ENCODE results near the gene TULP1.

Gene TULP1

GRCh38 chr6:35470663-35471120 is 42.0 kb downstream of the TULP1 start:
- peak; percentile 16 for DNase-seq (ENCODE audit: low read depth)
- Histone ChIP-seq H3K4me1 (ENCODE audit: control insufficient read depth, insufficient read depth, low read length) (peaks cover 27% of the 10 kb centered on the region), H3K36me3 (ENCODE audit: control insufficient read depth, insufficient read depth, low read length, severe bottlenecking) (peaks cover 64% of the 10 kb centered on the region), H3K9me3 (ENCODE audit: control insufficient read depth, low read length) (no peaks in the 10 kb centered on the region), H3K4me3 (ENCODE audit: low read length) (peak overlapping the region; percentile 94), H3K27me3 (replicated peaks; ENCODE audit: control insufficient read depth, insufficient read depth, low read length) (no peaks in the 10 kb centered on the region), H3K9ac (ENCODE audit: low read length) (peak overlapping the region; percentile 95)

GRCh38 chr6:35469751-35470662 is 42.7 kb downstream of the TULP1 start:
- peak overlapping the region; percentile 94 for H3K4me3 ChIP-seq (ENCODE audit: low read length)
- H3K36me3 ChIP-seq (ENCODE audit: control insufficient read depth, insufficient read depth, low read length, severe bottlenecking), result peaks cover 57% of the 10 kb centered on the region
- H3K9me3 ChIP-seq (ENCODE audit: control insufficient read depth, low read length), result no peaks in the 10 kb centered on the region
- H3K4me1 ChIP-seq (ENCODE audit: control insufficient read depth, insufficient read depth, low read length), result peaks cover 27% of the 10 kb centered on the region
- no peaks in the 10 kb centered on the region for H3K27me3 ChIP-seq (replicated peaks; ENCODE audit: control insufficient read depth, insufficient read depth, low read length)
- DNase-seq (ENCODE audit: low read depth), result peak; percentile 38
- peak overlapping the region; percentile 95 for H3K9ac ChIP-seq (ENCODE audit: low read length)

- H3K36me3 ChIP-seq (ENCODE audit: control insufficient read depth, insufficient read depth, low read length, severe bottlenecking), result peaks cover 51% of the 10 kb centered on the region
- no peaks in the 10 kb centered on the region for H3K27me3 ChIP-seq (replicated peaks; ENCODE audit: control insufficient read depth, insufficient read depth, low read length)
- no peak for DNase-seq (ENCODE audit: low read depth)
- H3K4me3 ChIP-seq (ENCODE audit: low read length), result peak overlapping the region; percentile 94
- no peaks in the 10 kb centered on the region for H3K9me3 ChIP-seq (ENCODE audit: control insufficient read depth, low read length)
- H3K4me1 ChIP-seq (ENCODE audit: control insufficient read depth, insufficient read depth, low read length), result peaks cover 27% of the 10 kb centered on the region
- H3K9ac ChIP-seq (ENCODE audit: low read length), result peak overlapping the region; percentile 95
Observed at GRCh38 chr6:35468980-35469750, 43.5 kb downstream of the TULP1 start.

GRCh38 chr6:35468181-35468979 is 44.3 kb downstream of the TULP1 start, which contains the start of gene RPL10A:
Gene RPL10A, plus strand, starts transcription at chr6:35468401. Its CDS starts 34 bp downstream, at chr6:35468435.
- Histone ChIP-seq H3K9ac (ENCODE audit: low read length) (peak within 1 kb of the TSS; percentile 95), H3K27me3 (replicated peaks; ENCODE audit: control insufficient read depth, insufficient read depth, low read length) (no peaks in the 10 kb centered on the region), H3K4me3 (ENCODE audit: low read length) (peak within 1 kb of the TSS; percentile 94), H3K9me3 (ENCODE audit: control insufficient read depth, low read length) (no peaks in the 10 kb centered on the region), H3K36me3 (ENCODE audit: control insufficient read depth, insufficient read depth, low read length, severe bottlenecking) (peaks cover 44% of the 10 kb centered on the region), H3K4me1 (ENCODE audit: control insufficient read depth, insufficient read depth, low read length) (peaks cover 27% of the 10 kb centered on the region)
- DNase-seq (ENCODE audit: low read depth), result peak; percentile 99

- Histone ChIP-seq H3K27me3 (replicated peaks; ENCODE audit: control insufficient read depth, insufficient read depth, low read length) (no peaks in the 10 kb centered on the region), H3K4me1 (ENCODE audit: control insufficient read depth, insufficient read depth, low read length) (peaks cover 16% of the 10 kb centered on the region), H3K36me3 (ENCODE audit: control insufficient read depth, insufficient read depth, low read length, severe bottlenecking) (peaks cover 19% of the 10 kb centered on the region), H3K9ac (ENCODE audit: low read length) (no peak overlapping the region), H3K4me3 (ENCODE audit: low read length) (no peak overlapping the region), H3K9me3 (ENCODE audit: control insufficient read depth, low read length) (no peaks in the 10 kb centered on the region)
- no peak for DNase-seq (ENCODE audit: low read depth)
Observed at GRCh38 chr6:35465646-35466045, 47.0 kb downstream of the TULP1 start.

- Histone ChIP-seq H3K4me1 (ENCODE audit: control insufficient read depth, insufficient read depth, low read length) (peaks cover 6% of the 10 kb centered on the region), H3K27me3 (replicated peaks; ENCODE audit: control insufficient read depth, insufficient read depth, low read length) (no peaks in the 10 kb centered on the region), H3K9me3 (ENCODE audit: control insufficient read depth, low read length) (no peaks in the 10 kb centered on the region), H3K9ac (ENCODE audit: low read length) (no peak overlapping the region), H3K36me3 (ENCODE audit: control insufficient read depth, insufficient read depth, low read length, severe bottlenecking) (peaks cover 12% of the 10 kb centered on the region), H3K4me3 (ENCODE audit: low read length) (no peak overlapping the region)
- DNase-seq (ENCODE audit: low read depth), result no peak
Observed at GRCh38 chr6:35463292-35463691, 49.4 kb downstream of the TULP1 start.

GRCh38 chr6:35461270-35461669 is 51.4 kb downstream of the TULP1 start:
- H3K36me3 ChIP-seq (ENCODE audit: control insufficient read depth, insufficient read depth, low read length, severe bottlenecking), result peaks cover 8% of the 10 kb centered on the region
- no peaks in the 10 kb centered on the region for H3K4me1 ChIP-seq (ENCODE audit: control insufficient read depth, insufficient read depth, low read length)

GRCh38 chr6:35457907-35458306 is 54.8 kb downstream of the TULP1 start:
- H3K4me1 ChIP-seq (ENCODE audit: control insufficient read depth, insufficient read depth, low read length), result peaks cover 22% of the 10 kb centered on the region
- no peak overlapping the region for H3K9ac ChIP-seq (ENCODE audit: low read length)
- H3K36me3 ChIP-seq (ENCODE audit: control insufficient read depth, insufficient read depth, low read length, severe bottlenecking), result peaks cover 8% of the 10 kb centered on the region
- H3K27me3 ChIP-seq (replicated peaks; ENCODE audit: control insufficient read depth, insufficient read depth, low read length), result no peaks in the 10 kb centered on the region
- no peak for DNase-seq (ENCODE audit: low read depth)
- no peak overlapping the region for H3K4me3 ChIP-seq (ENCODE audit: low read length)
- H3K9me3 ChIP-seq (ENCODE audit: control insufficient read depth, low read length), result no peaks in the 10 kb centered on the region

More at GRCh38 chr6:35461270-35461669, 51.4 kb downstream of the TULP1 start:
- DNase-seq (ENCODE audit: low read depth), result no peak
- Histone ChIP-seq H3K4me3 (ENCODE audit: low read length) (no peak overlapping the region), H3K9ac (ENCODE audit: low read length) (no peak overlapping the region), H3K9me3 (ENCODE audit: control insufficient read depth, low read length) (no peaks in the 10 kb centered on the region), H3K27me3 (replicated peaks; ENCODE audit: control insufficient read depth, insufficient read depth, low read length) (no peaks in the 10 kb centered on the region)

- Histone ChIP-seq H3K4me3 (ENCODE audit: low read length) (no peak overlapping the region), H3K4me1 (ENCODE audit: control insufficient read depth, insufficient read depth, low read length) (peaks cover 29% of the 10 kb centered on the region), H3K9me3 (ENCODE audit: control insufficient read depth, low read length) (no peaks in the 10 kb centered on the region), H3K27me3 (replicated peaks; ENCODE audit: control insufficient read depth, insufficient read depth, low read length) (no peaks in the 10 kb centered on the region), H3K36me3 (ENCODE audit: control insufficient read depth, insufficient read depth, low read length, severe bottlenecking) (peaks cover 4% of the 10 kb centered on the region), H3K9ac (ENCODE audit: low read length) (peak overlapping the region; percentile 11)
- DNase-seq (ENCODE audit: low read depth), result peak; percentile 44
Observed at GRCh38 chr6:35454391-35455110, 58.1 kb downstream of the TULP1 start.

- DNase-seq (ENCODE audit: low read depth), result peak; percentile 36
- peak overlapping the region; percentile 83 for H3K9ac ChIP-seq (ENCODE audit: low read length)
- H3K4me1 ChIP-seq (ENCODE audit: control insufficient read depth, insufficient read depth, low read length), result peaks cover 29% of the 10 kb centered on the region
- H3K4me3 ChIP-seq (ENCODE audit: low read length), result peak overlapping the region; percentile 84
- no peaks in the 10 kb centered on the region for H3K9me3 ChIP-seq (ENCODE audit: control insufficient read depth, low read length)
- H3K27me3 ChIP-seq (replicated peaks; ENCODE audit: control insufficient read depth, insufficient read depth, low read length), result no peaks in the 10 kb centered on the region
- no peaks in the 10 kb centered on the region for H3K36me3 ChIP-seq (ENCODE audit: control insufficient read depth, insufficient read depth, low read length, severe bottlenecking)
Observed at GRCh38 chr6:35453236-35453635, 59.5 kb downstream of the TULP1 start.
